ENCODE measurements around the gene ABHD2. TPM values are rescaled to one million over a fixed set of nuclear protein-coding genes. Genes with fewer than 3 reads are reported as not detected.
A peak's percentile ranks its signal among the peaks of the same experiment; 100 is the strongest.

Gene ABHD2
- total and polyA plus RNA-seq, 2 donors (not counting 3 experiments of a cell fraction or from before 2014, with no cell fraction given), result 14.0 to 62.2 TPM

DNA sequence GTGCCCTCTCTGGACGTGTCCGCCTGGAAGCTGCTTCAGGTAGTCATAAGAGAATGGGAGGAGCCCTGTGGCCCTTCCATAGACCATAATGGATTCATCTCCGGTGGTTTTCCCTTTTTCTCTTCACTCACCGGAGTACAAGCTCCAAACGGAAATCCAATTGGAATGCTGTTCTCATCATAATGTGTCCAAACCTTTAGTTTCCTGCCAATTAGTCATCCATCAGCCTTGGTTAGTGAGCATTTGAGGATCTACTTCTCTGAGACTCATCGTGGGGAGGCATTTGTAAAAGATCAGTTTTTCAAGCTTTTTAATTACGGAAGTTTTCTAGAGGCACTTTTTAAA lies 34.9 kb downstream of the ABHD2 start:
- FAIRE-seq, result peak; percentile 80
- H3K4me3 ChIP-seq (replicated peaks in 1 of 3; ENCODE audit: insufficient read depth in 1 of 3, low read depth in 1 of 3, low read length in 3 of 3), result no peak overlapping the region
- no peak overlapping the region for H3K9ac ChIP-seq (replicated peaks; ENCODE audit: extremely low read depth, insufficient read depth, low read length)
- dilution Hi-C loops (cut with MboI; ENCODE audit: extremely low pct_ligation_motif_present, low sequenced_read_pairs), result no loop called here
- no peak overlapping the region for H2AFZ ChIP-seq (ENCODE audit: low read depth, low read length)
- TF ChIP-seq EZH2 (IDR thresholded peaks at IDR 0.05; ENCODE audit: borderline replicate concordance, low read depth, low read length, severe bottlenecking), result no peak
- peak; percentile 54 for TF ChIP-seq JUN (IDR thresholded peaks at IDR 0.05; ENCODE audit: borderline replicate concordance, insufficient read depth, insufficient read length, low read depth)
- peak; percentile 84 for TF ChIP-seq FOS (IDR thresholded peaks at IDR 0.05; ENCODE audit: borderline replicate concordance, insufficient read depth, low read length)
- H3K4me1 ChIP-seq (ENCODE audit: control insufficient read depth, extremely low read depth, insufficient read depth, low read length), result peaks cover 35% of the 10 kb centered on the region
- POLR2A ChIA-PET, result interaction anchor here (0.7 kb wide), 2 partner anchors 34 to 68 kb away, joined by 3 to 5 read pairs; no protein-coding TSS in a partner anchor
- H3K36me3 ChIP-seq (ENCODE audit: control insufficient read depth in 2 of 2, extremely low read depth in 1 of 2, insufficient read depth in 2 of 2, low read length in 2 of 2), result no peaks in the 10 kb centered on the region
- H4K20me1 ChIP-seq (replicated peaks; ENCODE audit: control insufficient read depth, extremely low read depth, insufficient read depth, low read length), result no peaks in the 10 kb centered on the region
- no peaks in the 10 kb centered on the region for H3K79me2 ChIP-seq (ENCODE audit: control insufficient read depth, insufficient read depth, low read length)
- peak; percentile 73 for DNase-seq (ENCODE audit: low read depth, low spot score)
- H3K27ac ChIP-seq (ENCODE audit: insufficient read depth, low read depth, low read length), result peak overlapping the region; percentile 45
- H3K27me3 ChIP-seq (ENCODE audit: control insufficient read depth in 2 of 2, insufficient read depth in 2 of 2, low read length in 2 of 2), result no peaks in the 10 kb centered on the region
- H3K9me3 ChIP-seq (replicated peaks; ENCODE audit: control insufficient read depth, insufficient read depth, low read length), result no peaks in the 10 kb centered on the region
- CTCF ChIA-PET, result interaction anchor here (0.7 to 3.7 kb wide), 9 partner anchors 9 to 55 kb away, joined by 3 to 18 read pairs (median 9); no protein-coding TSS in a partner anchor
- peak overlapping the region; percentile 45 for H3K4me2 ChIP-seq (ENCODE audit: insufficient read depth, low read length)
- intact Hi-C loops (cut with micrococcal nuclease), result no loop called here
- no peaks in the 10 kb centered on the region for H3K9me1 ChIP-seq (replicated peaks; ENCODE audit: control insufficient read depth, extremely low read depth, insufficient read depth, low read length)
- BruUV-seq (replicated peaks), result no TSS peak

- CTCF ChIA-PET, result interaction anchor here (2.6 to 5.3 kb wide), 2 partner anchors 7 to 35 kb away, joined by 13 to 73 read pairs; partner anchors contain the start of gene ABHD2
- BruUV-seq (replicated peaks), result no TSS peak
- dilution Hi-C loops (cut with MboI; ENCODE audit: extremely low pct_ligation_motif_present, low sequenced_read_pairs), result no loop called here
Measured at GRCh38 chr15:89125088-89125826, 37.0 kb downstream of the ABHD2 start.

More at GRCh38 chr15:89125088-89125826, 37.0 kb downstream of the ABHD2 start:
- Histone ChIP-seq H3K4me2 (ENCODE audit: insufficient read depth, low read length) (no peak overlapping the region), H3K79me2 (ENCODE audit: control insufficient read depth, insufficient read depth, low read length) (no peaks in the 10 kb centered on the region), H3K9me1 (replicated peaks; ENCODE audit: control insufficient read depth, extremely low read depth, insufficient read depth, low read length) (no peaks in the 10 kb centered on the region), H3K27ac (ENCODE audit: insufficient read depth, low read depth, low read length) (no peak overlapping the region), H2AFZ (ENCODE audit: low read depth, low read length) (no peak overlapping the region), H3K36me3 (ENCODE audit: control insufficient read depth in 2 of 2, extremely low read depth in 1 of 2, insufficient read depth in 2 of 2, low read length in 2 of 2) (no peaks in the 10 kb centered on the region), H4K20me1 (replicated peaks; ENCODE audit: control insufficient read depth, extremely low read depth, insufficient read depth, low read length) (no peaks in the 10 kb centered on the region), H3K4me1 (ENCODE audit: control insufficient read depth, extremely low read depth, insufficient read depth, low read length) (peaks cover 30% of the 10 kb centered on the region), H3K4me3 (replicated peaks in 1 of 3; ENCODE audit: insufficient read depth in 1 of 3, low read depth in 1 of 3, low read length in 3 of 3) (no peak overlapping the region), H3K9ac (replicated peaks; ENCODE audit: extremely low read depth, insufficient read depth, low read length) (no peak overlapping the region), H3K9me3 (replicated peaks; ENCODE audit: control insufficient read depth, insufficient read depth, low read length) (no peaks in the 10 kb centered on the region), H3K27me3 (ENCODE audit: control insufficient read depth in 2 of 2, insufficient read depth in 2 of 2, low read length in 2 of 2) (no peaks in the 10 kb centered on the region)
- TF ChIP-seq EZH2 (IDR thresholded peaks at IDR 0.05; ENCODE audit: borderline replicate concordance, low read depth, low read length, severe bottlenecking) (no peak), MAX (IDR thresholded peaks at IDR 0.05; ENCODE audit: insufficient read depth, insufficient read length) (no peak), POLR2A (IDR thresholded peaks at IDR 0.05; ENCODE audit: low read depth, low read length) (no peak), CTCF (IDR thresholded peaks at IDR 0.05; ENCODE audit: extremely low read depth in 1 of 2, insufficient read depth in 1 of 2, low read depth in 1 of 2, low read length in 2 of 2) (no peak)
- POLR2A ChIA-PET, result no interaction called here
- DNase-seq (ENCODE audit: low read depth, low spot score) (no peak), FAIRE-seq (no peak)
- intact Hi-C loops (cut with micrococcal nuclease), result no loop called here

All from endothelial cell of umbilical vein (primary cell).